Keratinocyte (primary cell): ENCODE results near the gene RABL6.

Source experiments
- EZH2 ChIP-seq: IDR thresholded peaks from one replicate; pipeline ENCODE4 v1.6.1; 2012; ENCODE audit warnings: inconsistent platforms, mild to moderate bottlenecking, low read length, moderate library complexity
- TF ChIP-seq, protein P1 (sequence below), 3 experiments: IDR thresholded peaks in 1 of 3; conservative IDR thresholded peaks in 1 of 3; optimal IDR thresholded peaks in 1 of 3; 2 replicates in 2 of 3; 3 replicates in 1 of 3; pipeline versions ENCODE3 to v1.5.1; 2011; ENCODE audit warnings: low read length in 3 of 3, mild to moderate bottlenecking in 3 of 3, moderate library complexity in 2 of 3, control low read depth in 1 of 3, inconsistent platforms in 1 of 3; ENCODE audit not compliant: insufficient read depth in 2 of 3; ENCODE audit errors: extremely low read depth in 1 of 3

DNA sequence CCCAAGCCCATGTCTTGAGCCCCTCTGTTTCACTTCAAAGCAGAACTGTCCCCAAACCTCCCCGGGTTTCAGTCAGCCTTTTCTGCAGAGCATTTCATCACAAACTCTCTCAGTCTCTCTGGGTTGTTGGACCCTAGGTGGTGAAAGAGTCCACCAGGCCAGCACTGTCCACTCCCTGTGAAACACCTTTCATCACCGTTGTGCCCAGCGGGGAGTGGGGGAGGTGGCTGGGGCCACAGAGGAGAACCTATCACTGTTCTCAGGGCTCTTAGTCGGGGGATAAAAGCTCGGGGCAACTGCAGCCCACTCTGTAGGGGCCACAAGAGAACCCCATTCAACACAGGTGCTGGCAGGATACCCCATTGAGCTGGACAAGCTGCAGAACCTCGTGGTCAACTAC, 5.4 kb upstream of the RABL6 start:
- TF ChIP-seq, protein P1, sequence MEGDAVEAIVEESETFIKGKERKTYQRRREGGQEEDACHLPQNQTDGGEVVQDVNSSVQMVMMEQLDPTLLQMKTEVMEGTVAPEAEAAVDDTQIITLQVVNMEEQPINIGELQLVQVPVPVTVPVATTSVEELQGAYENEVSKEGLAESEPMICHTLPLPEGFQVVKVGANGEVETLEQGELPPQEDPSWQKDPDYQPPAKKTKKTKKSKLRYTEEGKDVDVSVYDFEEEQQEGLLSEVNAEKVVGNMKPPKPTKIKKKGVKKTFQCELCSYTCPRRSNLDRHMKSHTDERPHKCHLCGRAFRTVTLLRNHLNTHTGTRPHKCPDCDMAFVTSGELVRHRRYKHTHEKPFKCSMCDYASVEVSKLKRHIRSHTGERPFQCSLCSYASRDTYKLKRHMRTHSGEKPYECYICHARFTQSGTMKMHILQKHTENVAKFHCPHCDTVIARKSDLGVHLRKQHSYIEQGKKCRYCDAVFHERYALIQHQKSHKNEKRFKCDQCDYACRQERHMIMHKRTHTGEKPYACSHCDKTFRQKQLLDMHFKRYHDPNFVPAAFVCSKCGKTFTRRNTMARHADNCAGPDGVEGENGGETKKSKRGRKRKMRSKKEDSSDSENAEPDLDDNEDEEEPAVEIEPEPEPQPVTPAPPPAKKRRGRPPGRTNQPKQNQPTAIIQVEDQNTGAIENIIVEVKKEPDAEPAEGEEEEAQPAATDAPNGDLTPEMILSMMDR (optimal IDR thresholded peaks at IDR 0.05 in 1 of 3, IDR thresholded peaks at IDR 0.05 in 1 of 3, conservative IDR thresholded peaks at IDR 0.05 in 1 of 3; ENCODE audit: extremely low read depth in 1 of 3, insufficient read depth in 2 of 3, low read length in 3 of 3): no peak
- TF ChIP-seq EZH2: no peak
